DND-41 (cell line): ENCODE data around the gene RNF38.

ENCODE experiments used
- ATAC-seq: fragments of 200-7000 bp; cut with Tn5 transposase; 3 replicates; pipeline ENCODE4 v1.9.1; 2021; ENCODE audit warnings: low read depth; ENCODE audit not compliant: insufficient read depth
- DNase-seq: peaks from one replicate; pipeline ENCODE4 v3.0.0-alpha.2; 2020
- H2AFZ ChIP-seq: 2 replicates; pipeline ENCODE4 v1.6.0; 2012; ENCODE audit warnings: low read depth, low read length
- H3K27ac ChIP-seq: 2 replicates; pipeline ENCODE4 v1.5.1; 2012; ENCODE audit warnings: low read length, inconsistent platforms
- H3K27me3 ChIP-seq: fragments of 200-600 bp; sonication (generic); 2 replicates; pipeline ENCODE4 v1.6.0; 2012; ENCODE audit warnings: low read length, mild to moderate bottlenecking, inconsistent platforms; ENCODE audit not compliant: insufficient read depth, poor library complexity
- H3K36me3 ChIP-seq: 2 replicates; pipeline ENCODE4 v1.5.1; 2012; ENCODE audit warnings: low read length, inconsistent platforms; ENCODE audit not compliant: insufficient read depth
- H3K4me1 ChIP-seq: 2 replicates; pipeline ENCODE4 v1.5.1; 2012; ENCODE audit warnings: mild to moderate bottlenecking, low read length; ENCODE audit not compliant: insufficient read depth
- H3K4me2 ChIP-seq: 2 replicates; pipeline ENCODE4 v1.6.0; 2012; ENCODE audit warnings: mild to moderate bottlenecking, moderate library complexity, low read length, inconsistent platforms; ENCODE audit not compliant: insufficient read depth
- H3K4me3 ChIP-seq, 2 experiments: fragments of 200-600 bp in 1 of 2; shearing (Covaris generic) in 1 of 2; 2 replicates each; pipeline ENCODE4 v1.5.1; 2012 to 2016; ENCODE audit warnings: inconsistent platforms in 2 of 2, low read length in 2 of 2, mild to moderate bottlenecking in 2 of 2, low read depth in 1 of 2, moderate library complexity in 1 of 2
- H3K79me2 ChIP-seq: 2 replicates; pipeline ENCODE4 v1.6.0; 2012; ENCODE audit warnings: low read length, inconsistent platforms; ENCODE audit not compliant: insufficient read depth
- H3K9ac ChIP-seq: 2 replicates; pipeline ENCODE4 v1.6.0; 2012; ENCODE audit warnings: low read depth, mild to moderate bottlenecking, inconsistent platforms, low read length, moderate library complexity
- H3K9me3 ChIP-seq: 2 replicates; pipeline ENCODE4 v1.5.1; 2012; ENCODE audit warnings: low read length, moderate library complexity, mild to moderate bottlenecking, inconsistent platforms; ENCODE audit not compliant: insufficient read depth, severe bottlenecking
- H4K20me1 ChIP-seq: 2 replicates; pipeline ENCODE4 v1.6.0; 2012; ENCODE audit warnings: low read length; ENCODE audit not compliant: insufficient read depth
- CTCF ChIP-seq: IDR thresholded peaks from 2 replicates; pipeline ENCODE4 v1.5.1; 2012; ENCODE audit warnings: borderline replicate concordance, low read length, moderate library complexity, mild to moderate bottlenecking; ENCODE audit not compliant: poor library complexity, severe bottlenecking; ENCODE audit errors: extremely low read depth
- EZH2 ChIP-seq: IDR thresholded peaks from 3 replicates; pipeline ENCODE4 v1.6.1; 2012; ENCODE audit warnings: borderline replicate concordance, low read depth, mild to moderate bottlenecking, moderate library complexity, low read length, inconsistent platforms; ENCODE audit not compliant: severe bottlenecking

The RNF38 gene

GRCh38 chr9:36292641-36293040, 107.4 kb downstream of the RNF38 start:
- TF ChIP-seq CTCF (no peak), EZH2 (no peak)
- Histone ChIP-seq H3K9ac (no peak overlapping the region), H3K4me1 (no peaks in the 10 kb centered on the region), H3K27me3 (no peaks in the 10 kb centered on the region), H2AFZ (no peak overlapping the region), H3K4me2 (no peak overlapping the region), H3K36me3 (no peaks in the 10 kb centered on the region), H3K4me3 (no peak overlapping the region), H3K27ac (no peak overlapping the region), H3K79me2 (no peaks in the 10 kb centered on the region), H4K20me1 (no peaks in the 10 kb centered on the region), H3K9me3 (no peaks in the 10 kb centered on the region)
- ATAC-seq (no peak), DNase-seq (no peak)

- TF ChIP-seq EZH2 (no peak), CTCF (no peak)
- no peak overlapping the region for H3K27ac ChIP-seq
- no peak overlapping the region for H3K4me3 ChIP-seq
- ATAC-seq (no peak), DNase-seq (no peak)
- H3K36me3 ChIP-seq, result no peaks in the 10 kb centered on the region
- H4K20me1 ChIP-seq, result no peaks in the 10 kb centered on the region
- no peaks in the 10 kb centered on the region for H3K4me1 ChIP-seq
- no peak overlapping the region for H2AFZ ChIP-seq
- no peaks in the 10 kb centered on the region for H3K9me3 ChIP-seq
- H3K27me3 ChIP-seq, result no peaks in the 10 kb centered on the region
- H3K4me2 ChIP-seq, result no peak overlapping the region
- no peak overlapping the region for H3K9ac ChIP-seq
- H3K79me2 ChIP-seq, result no peaks in the 10 kb centered on the region
Measured at GRCh38 chr9:36290996-36291395, 109.1 kb downstream of the RNF38 start.

GRCh38 chr9:36289836-36290435, 110.1 kb downstream of the RNF38 start:
- no peak for DNase-seq
- Histone ChIP-seq H3K4me1 (no peaks in the 10 kb centered on the region), H3K36me3 (no peaks in the 10 kb centered on the region), H3K27ac (no peak overlapping the region), H3K27me3 (no peaks in the 10 kb centered on the region), H4K20me1 (no peaks in the 10 kb centered on the region), H3K4me3 (no peak overlapping the region), H3K79me2 (no peaks in the 10 kb centered on the region), H3K9ac (no peak overlapping the region), H3K9me3 (no peaks in the 10 kb centered on the region), H3K4me2 (no peak overlapping the region), H2AFZ (no peak overlapping the region)
- ATAC-seq, result no peak
- TF ChIP-seq CTCF, result no peak
- no peak for TF ChIP-seq EZH2
